Esophagus muscularis mucosa (tissue), 4 donors: ENCODE measurements around the gene PUS7.

Experiments used
- EP300 ChIP-seq: sonication (generic); formaldehyde crosslinking; IDR thresholded peaks from one replicate; pipeline ENCODE4 v1.6.1; 2017; ENCODE audit warnings: antibody characterized with exemption
- POLR2A ChIP-seq: fragments of 450-650 bp; IDR thresholded peaks from one replicate; pipeline ENCODE4 v1.6.1; 2017; ENCODE audit warnings: antibody characterized with exemption, moderate library complexity, mild to moderate bottlenecking, low read depth
- POLR2AphosphoS5 ChIP-seq, 2 donors: sonication (generic); formaldehyde crosslinking; IDR thresholded peaks; one replicate each; pipeline ENCODE4 v1.6.1; 2017; ENCODE audit warnings: antibody characterized with exemption in 2 of 2
- TF ChIP-seq, protein P1 (sequence below), 3 experiments: fragments of 200-600 bp in 2 of 3; fragments of 450-650 bp in 1 of 3; sonication (generic) in 2 of 3; IDR thresholded peaks; one replicate each; pipeline ENCODE4 v1.5.1; 2017 to 2019; ENCODE audit warnings: antibody characterized with exemption in 3 of 3, mild to moderate bottlenecking in 2 of 3, moderate library complexity in 1 of 3

DNA sequence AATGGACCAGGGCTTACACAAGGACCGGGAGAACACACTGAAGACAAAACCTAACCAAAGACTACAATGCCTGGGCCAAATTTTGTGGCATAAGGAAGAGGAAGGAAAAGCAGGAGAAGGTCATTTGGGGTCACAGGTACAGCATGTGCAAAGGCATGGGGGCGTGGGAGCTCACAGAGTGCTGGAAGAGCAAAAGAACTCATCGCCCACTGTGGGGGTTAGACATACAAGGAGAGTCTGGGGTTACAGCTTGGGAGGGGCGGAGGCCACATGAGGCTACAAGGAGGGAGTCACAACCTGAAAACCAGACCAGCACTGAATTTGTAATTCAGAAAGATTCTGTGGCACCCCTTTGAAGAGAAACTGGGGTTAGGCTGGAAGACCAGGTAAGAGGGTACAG lies 9.7 kb downstream of the PUS7 start:
- TF ChIP-seq, protein P1, sequence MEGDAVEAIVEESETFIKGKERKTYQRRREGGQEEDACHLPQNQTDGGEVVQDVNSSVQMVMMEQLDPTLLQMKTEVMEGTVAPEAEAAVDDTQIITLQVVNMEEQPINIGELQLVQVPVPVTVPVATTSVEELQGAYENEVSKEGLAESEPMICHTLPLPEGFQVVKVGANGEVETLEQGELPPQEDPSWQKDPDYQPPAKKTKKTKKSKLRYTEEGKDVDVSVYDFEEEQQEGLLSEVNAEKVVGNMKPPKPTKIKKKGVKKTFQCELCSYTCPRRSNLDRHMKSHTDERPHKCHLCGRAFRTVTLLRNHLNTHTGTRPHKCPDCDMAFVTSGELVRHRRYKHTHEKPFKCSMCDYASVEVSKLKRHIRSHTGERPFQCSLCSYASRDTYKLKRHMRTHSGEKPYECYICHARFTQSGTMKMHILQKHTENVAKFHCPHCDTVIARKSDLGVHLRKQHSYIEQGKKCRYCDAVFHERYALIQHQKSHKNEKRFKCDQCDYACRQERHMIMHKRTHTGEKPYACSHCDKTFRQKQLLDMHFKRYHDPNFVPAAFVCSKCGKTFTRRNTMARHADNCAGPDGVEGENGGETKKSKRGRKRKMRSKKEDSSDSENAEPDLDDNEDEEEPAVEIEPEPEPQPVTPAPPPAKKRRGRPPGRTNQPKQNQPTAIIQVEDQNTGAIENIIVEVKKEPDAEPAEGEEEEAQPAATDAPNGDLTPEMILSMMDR (IDR thresholded peaks at IDR 0.05): no peak
- TF ChIP-seq POLR2A (no peak), EP300 (no peak), POLR2AphosphoS5 (IDR thresholded peaks at IDR 0.05) (no peak)
